Astrocyte of the spinal cord (primary cell): ENCODE results near the gene JADE1.
A peak's percentile ranks its signal among the peaks of the same experiment; 100 is the strongest.

Source experiments
- DNase-seq: peaks from one replicate; pipeline ENCODE4 v3.0.0; 2011; ENCODE audit warnings: low read depth, low spot score
- H3K4me3 ChIP-seq: 2 replicates; pipeline ENCODE4 v1.5.1; 2011; ENCODE audit warnings: low read depth, mild to moderate bottlenecking, low read length, moderate library complexity
- in situ Hi-C: cut with HindIII; loops from 2 replicates; pipeline ENCODE4 v1.10.0; 2017; ENCODE audit warnings: low sequenced_read_pairs
- TF ChIP-seq, protein P1 (sequence below): IDR thresholded peaks from 2 replicates; pipeline ENCODE4 v1.5.1; 2012; ENCODE audit warnings: low read depth, mild to moderate bottlenecking, low read length, inconsistent platforms

The JADE1 gene

DNA sequence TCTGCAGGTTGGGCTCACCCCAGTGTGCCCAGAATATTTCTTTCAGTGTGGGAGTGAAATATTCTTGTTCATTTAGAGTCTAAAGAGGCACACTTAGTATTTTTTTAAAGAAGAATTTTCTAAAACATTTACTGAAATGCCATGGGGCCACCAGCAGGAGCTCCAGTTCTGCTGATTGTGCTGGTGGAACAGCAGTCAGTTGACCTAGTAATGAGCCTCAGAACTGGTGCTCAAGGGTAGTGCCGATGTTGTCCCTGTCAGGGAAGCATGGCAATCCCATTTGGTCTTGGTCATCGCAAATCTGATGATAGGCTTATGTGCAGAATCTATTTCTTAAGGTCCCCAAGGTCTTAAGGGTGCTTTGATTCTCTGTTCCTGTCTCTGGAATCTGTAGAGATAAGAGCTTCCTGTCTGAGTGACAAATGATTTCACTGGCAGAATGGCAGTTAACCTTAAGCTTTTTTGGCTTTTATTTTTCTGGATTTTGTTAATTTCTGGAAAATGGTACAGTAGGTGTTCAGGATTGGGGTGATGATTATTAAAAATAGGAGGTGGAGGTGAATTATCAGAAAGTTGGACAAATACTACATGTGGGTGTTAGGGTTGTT is 31.3 kb downstream of the JADE1 start:
- DNase-seq: no peak
- TF ChIP-seq, protein P1, sequence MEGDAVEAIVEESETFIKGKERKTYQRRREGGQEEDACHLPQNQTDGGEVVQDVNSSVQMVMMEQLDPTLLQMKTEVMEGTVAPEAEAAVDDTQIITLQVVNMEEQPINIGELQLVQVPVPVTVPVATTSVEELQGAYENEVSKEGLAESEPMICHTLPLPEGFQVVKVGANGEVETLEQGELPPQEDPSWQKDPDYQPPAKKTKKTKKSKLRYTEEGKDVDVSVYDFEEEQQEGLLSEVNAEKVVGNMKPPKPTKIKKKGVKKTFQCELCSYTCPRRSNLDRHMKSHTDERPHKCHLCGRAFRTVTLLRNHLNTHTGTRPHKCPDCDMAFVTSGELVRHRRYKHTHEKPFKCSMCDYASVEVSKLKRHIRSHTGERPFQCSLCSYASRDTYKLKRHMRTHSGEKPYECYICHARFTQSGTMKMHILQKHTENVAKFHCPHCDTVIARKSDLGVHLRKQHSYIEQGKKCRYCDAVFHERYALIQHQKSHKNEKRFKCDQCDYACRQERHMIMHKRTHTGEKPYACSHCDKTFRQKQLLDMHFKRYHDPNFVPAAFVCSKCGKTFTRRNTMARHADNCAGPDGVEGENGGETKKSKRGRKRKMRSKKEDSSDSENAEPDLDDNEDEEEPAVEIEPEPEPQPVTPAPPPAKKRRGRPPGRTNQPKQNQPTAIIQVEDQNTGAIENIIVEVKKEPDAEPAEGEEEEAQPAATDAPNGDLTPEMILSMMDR: no peak
- no peak overlapping the region for H3K4me3 ChIP-seq
- in situ Hi-C loops: no loop called here

- TF ChIP-seq, protein P1: no peak
- no peak for DNase-seq
- H3K4me3 ChIP-seq: no peak overlapping the region
- in situ Hi-C loops: no loop called here
These were observed 31.9 kb downstream of the JADE1 start for GRCh38 chr4:128841402-128841801.

DNA sequence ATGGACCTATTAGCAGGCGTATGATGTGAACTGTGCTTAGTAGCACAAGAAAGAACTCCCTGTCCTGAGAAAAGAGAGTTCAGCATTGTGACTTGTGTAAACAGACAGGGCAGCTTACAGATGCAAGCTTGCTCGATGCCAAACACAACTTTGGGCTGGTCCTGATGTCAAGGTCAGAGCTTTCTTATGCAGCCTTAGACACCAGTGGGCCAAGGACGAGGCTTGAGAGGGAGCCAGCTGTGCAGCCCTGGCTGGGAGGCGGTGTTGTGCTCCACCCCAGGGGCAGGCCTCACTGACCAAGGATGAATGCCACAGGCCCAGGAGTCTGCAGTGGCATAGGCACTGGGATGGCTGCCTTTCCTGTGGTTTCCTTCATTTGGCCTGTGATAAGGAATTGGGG is 35.4 kb downstream of the JADE1 start:
- in situ Hi-C loops: no loop called here
- TF ChIP-seq, protein P1: no peak
- no peak overlapping the region for H3K4me3 ChIP-seq
- DNase-seq: peak; percentile 40

DNA sequence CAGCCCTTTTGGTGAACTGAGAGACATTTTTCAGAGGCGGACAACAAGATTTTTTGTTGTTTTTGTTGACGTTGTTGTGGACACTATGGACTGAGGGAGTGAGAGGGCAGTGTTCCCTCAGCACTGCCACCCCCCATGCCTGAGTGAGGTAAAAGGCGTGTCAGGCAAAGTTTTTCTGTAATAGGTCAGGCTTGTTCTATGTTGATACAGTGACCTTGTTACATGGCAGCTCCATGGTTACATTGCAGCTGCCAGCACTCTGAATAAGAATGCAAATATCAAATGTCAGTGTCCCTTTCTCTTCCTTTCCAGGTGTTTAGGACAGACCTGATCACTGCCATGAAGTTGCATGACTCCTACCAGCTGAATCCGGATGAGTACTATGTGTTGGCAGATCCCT is 36.6 kb downstream of the JADE1 start:
- no peak overlapping the region for H3K4me3 ChIP-seq
- DNase-seq: no peak
- in situ Hi-C loops: no loop called here
- TF ChIP-seq, protein P1: no peak

DNA sequence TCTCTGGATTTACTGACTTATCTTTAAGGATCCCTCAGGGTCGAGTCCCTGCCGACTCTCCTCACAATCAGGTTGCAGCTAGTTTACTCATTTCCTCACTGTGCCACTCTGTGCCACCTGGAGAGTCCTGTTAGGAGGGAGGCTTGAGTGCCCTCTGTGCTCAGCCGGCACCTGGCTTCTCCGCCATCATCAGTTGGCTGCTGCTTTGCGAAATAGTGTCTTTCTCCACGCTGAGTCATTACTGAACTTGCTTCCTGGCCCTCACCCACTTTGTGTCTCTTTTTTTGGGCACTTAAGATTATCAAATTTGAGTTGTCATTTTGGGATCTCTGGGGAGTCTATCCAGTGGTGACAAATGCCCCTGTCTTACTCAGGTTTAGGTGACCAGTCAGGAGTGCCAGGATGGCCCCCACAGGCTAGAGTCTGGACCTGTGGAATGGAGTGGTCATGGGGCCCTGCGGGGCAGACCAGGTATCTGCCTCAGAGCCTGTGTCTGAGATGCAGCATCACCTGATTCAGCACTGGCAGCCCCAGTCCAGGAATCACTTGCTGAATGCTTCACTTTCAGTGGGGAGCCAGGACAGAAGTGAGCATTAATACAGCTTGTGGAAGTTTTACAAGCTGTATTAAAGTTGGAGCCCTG is 37.7 kb downstream of the JADE1 start:
- DNase-seq: no peak
- TF ChIP-seq, protein P1: no peak
- in situ Hi-C loops: no loop called here
- no peak overlapping the region for H3K4me3 ChIP-seq

GRCh38 chr4:128848461-128848860 is 39.0 kb downstream of the JADE1 start:
- in situ Hi-C loops: no loop called here
- peak; percentile 66 for DNase-seq
- TF ChIP-seq, protein P1: no peak
- H3K4me3 ChIP-seq: no peak overlapping the region
